ENCODE data around the gene GABBR2.

GABBR2 gene

DNA sequence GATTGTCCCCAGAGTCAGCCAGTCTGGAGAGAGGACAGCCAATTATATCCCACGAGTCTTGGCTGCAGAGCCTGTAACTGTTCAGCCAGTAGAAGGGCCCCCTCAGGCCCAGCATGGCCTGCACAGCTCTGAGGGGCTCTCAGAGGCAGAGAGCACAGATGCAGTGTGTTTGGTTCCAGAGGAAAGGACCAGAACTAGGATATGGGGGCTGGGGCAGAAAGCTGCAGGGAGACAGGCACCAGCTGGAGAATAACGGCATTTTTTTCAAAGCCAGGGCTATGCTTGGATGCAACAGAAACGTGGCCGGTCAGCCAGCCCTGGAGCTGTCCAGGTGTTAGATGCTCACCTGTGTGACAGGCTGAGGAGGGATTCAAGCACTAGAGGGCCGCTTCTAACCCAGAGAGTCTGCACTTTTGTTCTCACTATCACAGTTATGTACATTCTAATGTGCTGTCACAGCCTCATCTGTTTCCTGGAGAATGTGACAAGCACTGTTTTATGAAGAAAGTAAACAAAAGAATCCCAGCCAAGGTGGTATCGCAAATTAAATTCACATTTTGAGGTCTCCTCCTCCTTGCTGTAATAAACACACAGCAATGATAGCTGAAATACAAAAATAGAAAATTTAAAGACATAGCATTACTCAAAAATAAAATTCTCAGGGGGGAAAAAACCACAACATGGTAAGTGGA is 96.5 kb downstream of the GABBR2 start:
- Mint-ChIP-seq H3K36me3 (ENCODE audit: low read depth) (no peaks in the 10 kb centered on the region), H3K27me3 (ENCODE audit: low read depth, poor library complexity) (peaks cover 13% of the 10 kb centered on the region), H3K9me3 (no peaks in the 10 kb centered on the region), H3K4me3 (no peak overlapping the region), H3K4me1 (peaks cover 19% of the 10 kb centered on the region), H3K27ac (no peak overlapping the region)
- no peak for DNase-seq
- TF ChIP-seq, protein P1, sequence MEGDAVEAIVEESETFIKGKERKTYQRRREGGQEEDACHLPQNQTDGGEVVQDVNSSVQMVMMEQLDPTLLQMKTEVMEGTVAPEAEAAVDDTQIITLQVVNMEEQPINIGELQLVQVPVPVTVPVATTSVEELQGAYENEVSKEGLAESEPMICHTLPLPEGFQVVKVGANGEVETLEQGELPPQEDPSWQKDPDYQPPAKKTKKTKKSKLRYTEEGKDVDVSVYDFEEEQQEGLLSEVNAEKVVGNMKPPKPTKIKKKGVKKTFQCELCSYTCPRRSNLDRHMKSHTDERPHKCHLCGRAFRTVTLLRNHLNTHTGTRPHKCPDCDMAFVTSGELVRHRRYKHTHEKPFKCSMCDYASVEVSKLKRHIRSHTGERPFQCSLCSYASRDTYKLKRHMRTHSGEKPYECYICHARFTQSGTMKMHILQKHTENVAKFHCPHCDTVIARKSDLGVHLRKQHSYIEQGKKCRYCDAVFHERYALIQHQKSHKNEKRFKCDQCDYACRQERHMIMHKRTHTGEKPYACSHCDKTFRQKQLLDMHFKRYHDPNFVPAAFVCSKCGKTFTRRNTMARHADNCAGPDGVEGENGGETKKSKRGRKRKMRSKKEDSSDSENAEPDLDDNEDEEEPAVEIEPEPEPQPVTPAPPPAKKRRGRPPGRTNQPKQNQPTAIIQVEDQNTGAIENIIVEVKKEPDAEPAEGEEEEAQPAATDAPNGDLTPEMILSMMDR (IDR thresholded peaks at IDR 0.05) = no peak

DNA sequence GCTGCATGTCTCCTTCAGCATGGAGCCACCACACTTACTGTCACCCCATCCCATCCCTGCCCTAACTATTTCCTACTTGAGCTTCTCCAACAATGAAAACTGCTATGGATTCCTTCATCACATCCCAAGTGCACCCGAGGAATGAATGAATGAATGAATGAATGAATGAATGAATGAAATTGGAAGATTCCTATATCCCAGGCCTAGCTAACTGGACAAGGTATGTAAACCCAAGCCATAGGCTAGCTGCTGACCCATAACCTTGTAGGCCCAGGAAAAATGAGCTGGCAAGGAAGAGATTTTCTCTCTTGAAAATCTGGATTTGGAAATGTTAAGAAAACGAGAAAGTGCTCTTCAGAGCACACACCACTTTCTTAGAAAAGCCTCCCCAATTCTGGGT is 97.4 kb downstream of the GABBR2 start:
- Mint-ChIP-seq H3K27ac (peak overlapping the region; percentile 67), H3K27me3 (ENCODE audit: low read depth, poor library complexity) (peaks cover 10% of the 10 kb centered on the region), H3K4me1 (peaks cover 19% of the 10 kb centered on the region), H3K9me3 (no peaks in the 10 kb centered on the region), H3K4me3 (no peak overlapping the region), H3K36me3 (ENCODE audit: low read depth) (no peaks in the 10 kb centered on the region)
- TF ChIP-seq, protein P1 (IDR thresholded peaks at IDR 0.05) = no peak
- no peak for DNase-seq

DNA sequence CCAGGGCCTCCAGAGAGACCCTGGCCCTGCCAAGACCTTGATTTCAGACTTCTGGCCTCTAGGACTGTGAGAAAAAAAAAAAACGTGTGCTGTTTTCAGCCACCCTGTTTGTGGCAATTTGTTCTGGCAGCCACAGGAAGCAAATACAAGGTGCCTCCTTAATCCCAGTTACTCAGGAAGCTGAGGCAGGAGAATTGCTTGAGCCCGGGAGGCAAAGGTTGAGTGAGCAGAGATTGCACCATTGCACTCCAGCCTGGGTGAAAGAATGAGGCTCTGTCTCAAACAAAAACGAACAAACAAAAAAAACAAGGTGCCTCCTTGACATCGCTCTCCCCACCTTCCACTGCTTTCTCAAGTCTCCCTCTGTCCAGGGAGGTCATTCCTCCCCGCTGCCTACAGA is 98.0 kb downstream of the GABBR2 start:
- H3K4me3 Mint-ChIP-seq = no peak overlapping the region
- peak overlapping the region; percentile 67 for H3K27ac Mint-ChIP-seq
- DNase-seq = no peak
- no peaks in the 10 kb centered on the region for H3K36me3 Mint-ChIP-seq (ENCODE audit: low read depth)
- no peaks in the 10 kb centered on the region for H3K9me3 Mint-ChIP-seq
- peaks cover 6% of the 10 kb centered on the region for H3K27me3 Mint-ChIP-seq (ENCODE audit: low read depth, poor library complexity)
- TF ChIP-seq, protein P1 (IDR thresholded peaks at IDR 0.05) = no peak
- H3K4me1 Mint-ChIP-seq = peaks cover 19% of the 10 kb centered on the region

DNA sequence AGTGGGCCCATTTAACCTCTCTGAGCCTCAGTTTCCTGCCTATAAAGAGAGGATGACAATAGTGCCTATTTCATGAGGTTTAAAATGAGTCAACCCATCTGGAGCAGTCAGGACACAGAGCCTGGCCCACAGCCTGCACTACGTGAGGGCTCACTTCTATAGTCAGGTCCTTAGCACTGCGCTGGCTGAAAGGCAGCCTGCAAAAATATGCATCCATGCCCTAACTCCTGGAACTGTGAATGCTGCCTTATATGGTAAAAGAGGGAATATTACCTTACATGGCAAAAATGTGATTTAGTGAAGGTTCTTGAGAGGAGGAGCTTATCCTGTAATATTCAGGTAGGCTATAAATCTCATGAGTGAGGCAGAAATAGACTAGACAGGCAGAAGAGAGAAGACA is 98.5 kb downstream of the GABBR2 start:
- DNase-seq = no peak
- H3K27ac Mint-ChIP-seq = no peak overlapping the region
- TF ChIP-seq, protein P1 (IDR thresholded peaks at IDR 0.05) = no peak
- no peaks in the 10 kb centered on the region for H3K9me3 Mint-ChIP-seq
- H3K4me3 Mint-ChIP-seq = no peak overlapping the region
- no peaks in the 10 kb centered on the region for H3K36me3 Mint-ChIP-seq (ENCODE audit: low read depth)
- H3K4me1 Mint-ChIP-seq = peaks cover 19% of the 10 kb centered on the region
- peaks cover 3% of the 10 kb centered on the region for H3K27me3 Mint-ChIP-seq (ENCODE audit: low read depth, poor library complexity)

DNA sequence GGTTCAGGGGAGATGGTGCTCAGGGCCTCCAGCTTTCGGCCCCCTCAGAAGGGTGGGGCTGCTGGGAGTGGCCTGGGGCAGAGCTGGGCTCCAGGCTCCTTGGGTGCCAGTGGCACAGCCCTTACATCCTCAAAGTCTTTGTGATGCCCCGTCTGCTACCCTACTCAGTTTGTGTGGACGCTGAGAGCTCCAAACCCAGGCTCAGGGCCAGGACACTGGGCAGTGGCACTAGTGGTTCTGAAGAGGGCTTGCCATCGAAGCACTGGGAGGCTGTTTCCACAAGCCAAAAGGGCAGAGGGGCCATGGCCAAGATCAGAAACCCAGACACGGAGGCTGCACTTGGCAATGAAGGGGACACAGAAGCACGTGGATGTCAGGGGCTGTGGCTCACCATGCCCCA is 99.1 kb downstream of the GABBR2 start:
- H3K36me3 Mint-ChIP-seq (ENCODE audit: low read depth) = no peaks in the 10 kb centered on the region
- TF ChIP-seq, protein P1 (IDR thresholded peaks at IDR 0.05) = no peak
- H3K4me1 Mint-ChIP-seq = peaks cover 19% of the 10 kb centered on the region
- DNase-seq = no peak
- no peak overlapping the region for H3K27ac Mint-ChIP-seq
- H3K4me3 Mint-ChIP-seq = no peak overlapping the region
- H3K9me3 Mint-ChIP-seq = no peaks in the 10 kb centered on the region
- H3K27me3 Mint-ChIP-seq (ENCODE audit: low read depth, poor library complexity) = peaks cover 3% of the 10 kb centered on the region

DNA sequence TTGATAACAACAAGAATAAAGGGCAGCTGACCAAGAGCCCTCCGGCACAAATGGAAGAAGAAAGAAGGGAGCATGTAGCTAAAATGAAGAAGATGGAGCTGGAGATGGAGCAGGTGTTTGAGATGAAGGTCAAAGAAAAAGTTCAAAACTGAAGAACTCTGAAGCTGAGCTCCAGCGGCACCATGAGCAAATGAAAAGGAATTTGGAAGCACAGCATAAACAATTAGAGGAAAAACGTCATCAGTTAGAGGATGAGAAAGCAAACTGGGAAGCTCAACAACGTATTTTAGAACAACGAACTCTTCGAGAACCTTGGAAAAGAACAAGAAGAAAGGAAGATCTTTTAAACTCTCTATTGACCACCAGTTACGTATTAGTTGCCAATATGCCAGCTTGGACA is 100.9 kb downstream of the GABBR2 start:
- TF ChIP-seq, protein P1 (IDR thresholded peaks at IDR 0.05) = no peak
- Mint-ChIP-seq H3K27ac (no peak overlapping the region), H3K9me3 (no peaks in the 10 kb centered on the region), H3K36me3 (ENCODE audit: low read depth) (no peaks in the 10 kb centered on the region), H3K4me3 (no peak overlapping the region), H3K4me1 (peaks cover 27% of the 10 kb centered on the region), H3K27me3 (ENCODE audit: low read depth, poor library complexity) (peaks cover 13% of the 10 kb centered on the region)
- no peak for DNase-seq

Measured in nephron progenitor cell (in vitro differentiated cells).